Astrocyte of the cerebellum (primary cell): ENCODE results near the gene THEMIS.
A peak's percentile ranks its signal among the peaks of the same experiment; 100 is the strongest.
"Not testable (repeated sequence)": the region's sequence is repeated elsewhere in the genome, so short reads cannot be mapped to it uniquely, and the experiment has no call there.

ENCODE experiments used
- DNase-seq: peaks from one replicate; pipeline ENCODE4 v3.0.0-alpha.2; 2011; ENCODE audit warnings: low read depth
- H3K4me3 ChIP-seq: 2 replicates; pipeline ENCODE4 v1.5.1; 2011; ENCODE audit warnings: mild to moderate bottlenecking, low read depth, low read length, moderate library complexity
- CTCF ChIP-seq: IDR thresholded peaks from 2 replicates; pipeline ENCODE4 v1.5.1; 2012; ENCODE audit warnings: low read length, low read depth, moderate library complexity, mild to moderate bottlenecking; ENCODE audit errors: missing control alignments
- in situ Hi-C: cut with HindIII; loops from 2 replicates; pipeline ENCODE4 v1.10.0; 2017; ENCODE audit warnings: low sequenced_read_pairs

THEMIS gene

GRCh38 chr6:127933137-127933536 is 32.3 kb upstream of the THEMIS start:
- TF ChIP-seq CTCF: no peak
- no peak for DNase-seq
- no peak overlapping the region for H3K4me3 ChIP-seq
- in situ Hi-C loops: no loop called here

DNA sequence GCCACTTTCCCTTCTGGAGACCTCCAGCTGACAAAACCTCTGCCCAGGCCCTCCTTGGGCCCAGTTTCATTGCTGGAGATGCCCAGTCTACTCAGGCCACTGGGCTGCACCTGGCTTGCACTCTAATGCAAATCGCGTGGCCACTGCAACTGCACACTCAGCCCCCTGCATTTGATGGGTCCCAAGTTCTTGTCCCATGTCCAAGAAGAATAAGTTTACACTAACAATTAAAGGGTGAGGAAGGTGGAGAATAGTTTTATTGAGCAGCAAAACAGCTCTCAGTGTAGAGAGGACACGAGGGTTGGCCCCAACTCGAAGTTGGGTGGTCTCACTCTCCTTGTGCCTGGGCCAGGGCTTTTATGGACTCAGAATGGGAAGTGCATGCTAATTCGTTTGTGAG is 31.9 kb upstream of the THEMIS start:
- TF ChIP-seq CTCF: no peak
- in situ Hi-C loops: no loop called here
- DNase-seq: no peak
- no peak overlapping the region for H3K4me3 ChIP-seq

DNA sequence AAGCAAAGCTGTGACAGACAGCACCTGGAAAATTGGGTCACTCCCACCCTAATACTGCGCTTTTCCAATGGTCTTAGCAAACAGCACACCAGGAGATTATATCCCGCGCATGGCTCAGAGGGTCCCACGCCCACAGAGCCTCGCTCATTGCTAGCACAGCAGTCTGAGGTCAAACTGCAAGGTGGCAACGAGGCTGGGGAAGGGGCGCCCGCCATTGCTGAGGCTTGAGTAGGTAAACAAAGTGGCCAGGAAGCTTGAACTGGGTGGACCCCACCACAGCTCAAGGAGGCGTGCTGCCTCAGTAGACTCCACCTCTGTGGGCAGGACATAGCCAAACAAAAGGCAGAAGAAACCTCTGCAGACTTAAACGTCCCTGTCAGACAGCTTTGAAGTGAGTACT is 25.6 kb upstream of the THEMIS start:
- DNase-seq, in situ Hi-C loops, H3K4me3 ChIP-seq: not testable (repeated sequence)

GRCh38 chr6:127924440-127924839 is 23.6 kb upstream of the THEMIS start:
- peak; percentile 31 for DNase-seq
- no peak overlapping the region for H3K4me3 ChIP-seq
- TF ChIP-seq CTCF: no peak
- in situ Hi-C loops: no loop called here

GRCh38 chr6:127924031-127924430 is 23.2 kb upstream of the THEMIS start:
- in situ Hi-C loops: no loop called here
- no peak for TF ChIP-seq CTCF
- DNase-seq: no peak
- H3K4me3 ChIP-seq: no peak overlapping the region

DNA sequence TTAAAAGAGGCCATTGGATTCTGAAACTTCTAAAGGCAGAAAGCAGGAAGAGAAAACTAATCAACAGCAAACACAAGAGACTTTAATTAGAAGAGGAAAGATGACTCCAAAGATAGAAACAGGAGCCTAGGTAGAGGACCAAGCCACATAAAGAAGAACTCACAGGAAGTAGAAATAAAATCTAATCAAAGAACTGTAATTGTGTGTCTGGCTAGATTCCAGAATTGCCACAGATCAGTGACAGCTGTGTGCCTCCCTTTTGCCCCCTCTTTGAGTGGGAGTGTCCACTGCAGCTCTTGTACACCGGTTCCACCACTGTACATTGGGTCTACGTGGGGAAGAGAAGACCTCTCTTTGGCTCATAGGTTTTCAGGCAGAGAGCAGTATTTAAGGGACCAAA is 22.3 kb upstream of the THEMIS start:
- TF ChIP-seq CTCF: no peak
- in situ Hi-C loops: no loop called here
- no peak overlapping the region for H3K4me3 ChIP-seq
- DNase-seq: no peak

- no peak overlapping the region for H3K4me3 ChIP-seq
- DNase-seq: no peak
- in situ Hi-C loops: no loop called here
- no peak for TF ChIP-seq CTCF
These were observed 21.1 kb upstream of the THEMIS start for GRCh38 chr6:127921982-127922381.
